Measurements from ENCODE around the gene GHRH. TPM values are rescaled to one million over a fixed set of nuclear protein-coding genes. Genes with fewer than 3 reads are reported as not detected.

The GHRH gene
- total RNA-seq, 4 donors from 2014 or later, result not detected

- no peak overlapping the region for H3K4me3 ChIP-seq (replicated peaks in 1 of 3)
- WGBS, 2 donors, result 95 to 96% methylated on average over 3 of the region's 3 CpGs
- no peak overlapping the region for H3K27ac ChIP-seq
- no peak for DNase-seq
- TF ChIP-seq POLR2A (IDR thresholded peaks at IDR 0.05) (no peak), CTCF (IDR thresholded peaks at IDR 0.05) (no peak)
- H3K27me3 ChIP-seq, result no peaks in the 10 kb centered on the region
- intact Hi-C loops (cut with DNase I), result no loop called here
- H3K36me3 ChIP-seq, result peaks cover 44 to 69% of the 10 kb centered on the region in 2 donors
- H3K4me1 ChIP-seq, result no peaks in the 10 kb centered on the region
- H3K9me3 ChIP-seq, result no peaks in the 10 kb centered on the region
These were observed 21.1 kb downstream of the GHRH start for GRCh38 chr20:37240337-37241067.

GRCh38 chr20:37238935-37239451, 22.6 kb downstream of the GHRH start:
- DNase-seq, result no peak
- Histone ChIP-seq H3K27ac (no peak overlapping the region), H3K36me3 (peaks cover 59 to 84% of the 10 kb centered on the region in 2 donors), H3K4me3 (replicated peaks in 1 of 3) (no peak overlapping the region), H3K4me1 (no peaks in the 10 kb centered on the region), H3K27me3 (no peaks in the 10 kb centered on the region), H3K9me3 (no peaks in the 10 kb centered on the region)
- intact Hi-C loops (cut with DNase I), result no loop called here
- TF ChIP-seq POLR2A (IDR thresholded peaks at IDR 0.05), result no peak
- no peak for TF ChIP-seq CTCF (IDR thresholded peaks at IDR 0.05)
- WGBS, 2 donors, result 82 to 86% methylated on average over 1 of the region's 1 CpG

GRCh38 chr20:37238426-37238825, 23.2 kb downstream of the GHRH start:
- 94 to 95% methylated on average over 6 of the region's 6 CpGs for WGBS, 2 donors
- intact Hi-C loops (cut with DNase I), result no loop called here
- no peak for DNase-seq
- H3K9me3 ChIP-seq, result no peaks in the 10 kb centered on the region
- H3K27ac ChIP-seq, result no peak overlapping the region
- peaks cover 64 to 90% of the 10 kb centered on the region in 2 donors for H3K36me3 ChIP-seq
- no peaks in the 10 kb centered on the region for H3K4me1 ChIP-seq
- no peaks in the 10 kb centered on the region for H3K27me3 ChIP-seq
- no peak for TF ChIP-seq POLR2A (IDR thresholded peaks at IDR 0.05)
- TF ChIP-seq CTCF (IDR thresholded peaks at IDR 0.05), result no peak
- H3K4me3 ChIP-seq (replicated peaks in 1 of 3), result no peak overlapping the region

GRCh38 chr20:37237656-37238055, 24.0 kb downstream of the GHRH start:
- Histone ChIP-seq H3K4me1 (no peaks in the 10 kb centered on the region), H3K36me3 (peaks cover 67 to 89% of the 10 kb centered on the region in 2 donors), H3K27ac (no peak overlapping the region), H3K9me3 (no peaks in the 10 kb centered on the region), H3K27me3 (no peaks in the 10 kb centered on the region), H3K4me3 (replicated peaks in 1 of 3) (no peak overlapping the region)
- no peak for TF ChIP-seq CTCF (IDR thresholded peaks at IDR 0.05)
- TF ChIP-seq POLR2A (IDR thresholded peaks at IDR 0.05), result no peak
- DNase-seq, result no peak
- intact Hi-C loops (cut with DNase I), result no loop called here
- 94 to 97% methylated on average over 5 of the region's 5 CpGs for WGBS, 2 donors

GRCh38 chr20:37236462-37236861, 25.2 kb downstream of the GHRH start:
- H3K36me3 ChIP-seq, result peaks cover 71 to 89% of the 10 kb centered on the region in 2 donors
- no peak overlapping the region for H3K27ac ChIP-seq
- no peak for TF ChIP-seq POLR2A (IDR thresholded peaks at IDR 0.05)
- no peak for TF ChIP-seq CTCF (IDR thresholded peaks at IDR 0.05)
- H3K4me3 ChIP-seq (replicated peaks in 1 of 3), result no peak overlapping the region
- H3K9me3 ChIP-seq, result no peaks in the 10 kb centered on the region
- H3K27me3 ChIP-seq, result no peaks in the 10 kb centered on the region
- DNase-seq, result no peak
- H3K4me1 ChIP-seq, result no peaks in the 10 kb centered on the region
- intact Hi-C loops (cut with DNase I), result no loop called here
- WGBS, 2 donors, result 85 to 89% methylated on average over 4 of the region's 4 CpGs

Measured in thyroid gland (tissue), 4 donors.